ENCODE data around the gene YTHDF1.
A peak's percentile ranks its signal among the peaks of the same experiment; 100 is the strongest.

YTHDF1 gene

DNA sequence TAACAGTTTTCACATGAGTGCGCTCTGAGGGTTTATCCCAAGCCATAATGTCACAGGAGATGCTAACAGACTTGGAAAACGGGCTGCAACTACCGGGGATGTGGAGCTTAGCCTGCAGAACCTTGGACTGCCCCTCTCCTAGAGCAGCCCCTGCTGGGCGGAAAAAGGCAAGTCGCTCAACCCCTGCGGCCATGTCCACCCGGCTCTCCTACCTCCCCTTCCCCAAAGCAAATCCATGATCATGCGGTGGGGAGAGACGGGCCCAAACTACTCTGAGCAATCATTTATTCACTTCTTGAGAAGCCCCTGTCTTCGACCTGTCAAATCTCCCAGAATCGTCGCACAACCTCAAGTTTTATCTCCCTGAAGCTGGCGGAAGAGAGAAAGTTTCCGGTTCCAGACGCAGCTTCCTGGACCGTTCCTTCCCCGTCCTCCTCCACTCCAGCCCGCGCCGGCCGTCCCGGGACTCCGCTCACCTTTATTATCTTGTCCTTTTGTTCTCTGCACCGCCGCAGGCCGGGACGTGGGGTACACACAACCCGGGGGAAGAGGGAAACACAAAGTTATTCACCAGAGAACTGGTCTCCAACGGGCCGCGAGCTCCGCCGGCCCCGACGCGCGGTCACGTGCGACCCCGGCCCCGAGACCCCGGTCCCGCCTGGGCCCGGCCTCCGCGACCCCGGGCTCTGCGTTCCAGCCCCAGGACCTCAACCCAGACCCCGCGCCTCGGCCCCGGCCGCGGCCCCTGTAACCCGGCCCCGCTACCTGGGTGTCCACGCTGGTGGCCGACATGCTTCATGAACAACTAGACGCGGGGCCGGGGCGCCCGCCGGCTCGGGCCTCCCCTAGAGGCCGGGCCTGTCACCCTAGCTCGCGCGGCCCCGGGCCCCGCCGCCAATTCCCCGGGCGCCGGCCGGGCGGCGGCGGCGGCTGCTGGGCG is 560 bp downstream of the YTHDF1 start (continued):
- TF ChIP-seq, protein P1, sequence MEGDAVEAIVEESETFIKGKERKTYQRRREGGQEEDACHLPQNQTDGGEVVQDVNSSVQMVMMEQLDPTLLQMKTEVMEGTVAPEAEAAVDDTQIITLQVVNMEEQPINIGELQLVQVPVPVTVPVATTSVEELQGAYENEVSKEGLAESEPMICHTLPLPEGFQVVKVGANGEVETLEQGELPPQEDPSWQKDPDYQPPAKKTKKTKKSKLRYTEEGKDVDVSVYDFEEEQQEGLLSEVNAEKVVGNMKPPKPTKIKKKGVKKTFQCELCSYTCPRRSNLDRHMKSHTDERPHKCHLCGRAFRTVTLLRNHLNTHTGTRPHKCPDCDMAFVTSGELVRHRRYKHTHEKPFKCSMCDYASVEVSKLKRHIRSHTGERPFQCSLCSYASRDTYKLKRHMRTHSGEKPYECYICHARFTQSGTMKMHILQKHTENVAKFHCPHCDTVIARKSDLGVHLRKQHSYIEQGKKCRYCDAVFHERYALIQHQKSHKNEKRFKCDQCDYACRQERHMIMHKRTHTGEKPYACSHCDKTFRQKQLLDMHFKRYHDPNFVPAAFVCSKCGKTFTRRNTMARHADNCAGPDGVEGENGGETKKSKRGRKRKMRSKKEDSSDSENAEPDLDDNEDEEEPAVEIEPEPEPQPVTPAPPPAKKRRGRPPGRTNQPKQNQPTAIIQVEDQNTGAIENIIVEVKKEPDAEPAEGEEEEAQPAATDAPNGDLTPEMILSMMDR (tag by site-specific recombination; IDR thresholded peaks at IDR 0.05) = peak; percentile 64
- TF ChIP-seq ZSCAN16 (tag by site-specific recombination; IDR thresholded peaks at IDR 0.05) = no peak
- TF ChIP-seq, protein P2, sequence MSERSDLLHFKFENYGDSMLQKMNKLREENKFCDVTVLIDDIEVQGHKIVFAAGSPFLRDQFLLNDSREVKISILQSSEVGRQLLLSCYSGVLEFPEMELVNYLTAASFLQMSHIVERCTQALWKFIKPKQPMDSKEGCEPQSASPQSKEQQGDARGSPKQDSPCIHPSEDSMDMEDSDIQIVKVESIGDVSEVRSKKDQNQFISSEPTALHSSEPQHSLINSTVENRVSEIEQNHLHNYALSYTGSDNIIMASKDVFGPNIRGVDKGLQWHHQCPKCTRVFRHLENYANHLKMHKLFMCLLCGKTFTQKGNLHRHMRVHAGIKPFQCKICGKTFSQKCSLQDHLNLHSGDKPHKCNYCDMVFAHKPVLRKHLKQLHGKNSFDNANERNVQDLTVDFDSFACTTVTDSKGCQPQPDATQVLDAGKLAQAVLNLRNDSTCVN (tag by site-specific recombination; optimal IDR thresholded peaks at IDR 0.05) = peak; percentile 21

DNA sequence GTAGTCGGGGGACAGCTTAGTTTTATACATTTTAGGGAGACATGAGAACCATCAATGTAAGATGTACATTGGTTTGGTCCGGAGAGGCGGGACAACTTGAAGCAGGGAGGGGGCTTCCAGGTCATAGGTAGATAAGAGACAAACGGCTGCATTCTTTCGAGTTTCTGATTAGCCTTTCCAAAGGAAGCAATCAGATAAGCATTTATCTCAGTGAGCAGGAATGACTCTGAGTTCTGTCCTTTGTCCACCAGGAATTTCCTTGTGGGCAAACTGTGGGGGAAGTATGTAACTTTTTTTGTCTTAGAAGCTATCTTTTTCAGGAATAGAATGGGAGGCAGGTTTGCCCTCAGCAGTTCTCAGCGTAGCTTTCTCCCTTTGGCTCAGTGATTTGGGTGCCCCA is 1.4 kb downstream of the YTHDF1 start:
- H3K27ac ChIP-seq (ENCODE audit: extremely low read depth, low read depth, low read length) = no peak overlapping the region
- H3K4me3 ChIP-seq (ENCODE audit: low read depth, low read length) = peak overlapping the region; percentile 73
- TF ChIP-seq, protein P3, sequence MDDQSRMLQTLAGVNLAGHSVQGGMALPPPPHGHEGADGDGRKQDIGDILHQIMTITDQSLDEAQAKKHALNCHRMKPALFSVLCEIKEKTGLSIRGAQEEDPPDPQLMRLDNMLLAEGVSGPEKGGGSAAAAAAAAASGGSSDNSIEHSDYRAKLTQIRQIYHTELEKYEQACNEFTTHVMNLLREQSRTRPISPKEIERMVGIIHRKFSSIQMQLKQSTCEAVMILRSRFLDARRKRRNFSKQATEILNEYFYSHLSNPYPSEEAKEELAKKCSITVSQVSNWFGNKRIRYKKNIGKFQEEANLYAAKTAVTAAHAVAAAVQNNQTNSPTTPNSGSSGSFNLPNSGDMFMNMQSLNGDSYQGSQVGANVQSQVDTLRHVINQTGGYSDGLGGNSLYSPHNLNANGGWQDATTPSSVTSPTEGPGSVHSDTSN (CRISPR knock-in tag; IDR thresholded peaks at IDR 0.05) = no peak
- TF ChIP-seq, protein P4, sequence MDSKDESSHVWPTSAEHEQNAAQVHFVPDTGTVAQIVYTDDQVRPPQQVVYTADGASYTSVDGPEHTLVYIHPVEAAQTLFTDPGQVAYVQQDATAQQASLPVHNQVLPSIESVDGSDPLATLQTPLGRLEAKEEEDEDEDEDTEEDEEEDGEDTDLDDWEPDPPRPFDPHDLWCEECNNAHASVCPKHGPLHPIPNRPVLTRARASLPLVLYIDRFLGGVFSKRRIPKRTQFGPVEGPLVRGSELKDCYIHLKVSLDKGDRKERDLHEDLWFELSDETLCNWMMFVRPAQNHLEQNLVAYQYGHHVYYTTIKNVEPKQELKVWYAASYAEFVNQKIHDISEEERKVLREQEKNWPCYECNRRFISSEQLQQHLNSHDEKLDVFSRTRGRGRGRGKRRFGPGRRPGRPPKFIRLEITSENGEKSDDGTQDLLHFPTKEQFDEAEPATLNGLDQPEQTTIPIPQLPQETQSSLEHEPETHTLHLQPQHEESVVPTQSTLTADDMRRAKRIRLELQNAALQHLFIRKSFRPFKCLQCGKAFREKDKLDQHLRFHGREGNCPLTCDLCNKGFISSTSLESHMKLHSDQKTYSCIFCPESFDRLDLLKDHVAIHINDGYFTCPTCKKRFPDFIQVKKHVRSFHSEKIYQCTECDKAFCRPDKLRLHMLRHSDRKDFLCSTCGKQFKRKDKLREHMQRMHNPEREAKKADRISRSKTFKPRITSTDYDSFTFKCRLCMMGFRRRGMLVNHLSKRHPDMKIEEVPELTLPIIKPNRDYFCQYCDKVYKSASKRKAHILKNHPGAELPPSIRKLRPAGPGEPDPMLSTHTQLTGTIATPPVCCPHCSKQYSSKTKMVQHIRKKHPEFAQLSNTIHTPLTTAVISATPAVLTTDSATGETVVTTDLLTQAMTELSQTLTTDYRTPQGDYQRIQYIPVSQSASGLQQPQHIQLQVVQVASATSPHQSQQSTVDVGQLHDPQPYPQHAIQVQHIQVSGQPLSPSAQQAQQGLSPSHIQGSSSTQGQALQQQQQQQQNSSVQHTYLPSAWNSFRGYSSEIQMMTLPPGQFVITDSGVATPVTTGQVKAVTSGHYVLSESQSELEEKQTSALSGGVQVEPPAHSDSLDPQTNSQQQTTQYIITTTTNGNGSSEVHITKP (tag by site-specific recombination; IDR thresholded peaks at IDR 0.05) = 0 out of 2 replicates have a peak, but pooled peaks have one; percentile 16
- TF ChIP-seq, protein P5, sequence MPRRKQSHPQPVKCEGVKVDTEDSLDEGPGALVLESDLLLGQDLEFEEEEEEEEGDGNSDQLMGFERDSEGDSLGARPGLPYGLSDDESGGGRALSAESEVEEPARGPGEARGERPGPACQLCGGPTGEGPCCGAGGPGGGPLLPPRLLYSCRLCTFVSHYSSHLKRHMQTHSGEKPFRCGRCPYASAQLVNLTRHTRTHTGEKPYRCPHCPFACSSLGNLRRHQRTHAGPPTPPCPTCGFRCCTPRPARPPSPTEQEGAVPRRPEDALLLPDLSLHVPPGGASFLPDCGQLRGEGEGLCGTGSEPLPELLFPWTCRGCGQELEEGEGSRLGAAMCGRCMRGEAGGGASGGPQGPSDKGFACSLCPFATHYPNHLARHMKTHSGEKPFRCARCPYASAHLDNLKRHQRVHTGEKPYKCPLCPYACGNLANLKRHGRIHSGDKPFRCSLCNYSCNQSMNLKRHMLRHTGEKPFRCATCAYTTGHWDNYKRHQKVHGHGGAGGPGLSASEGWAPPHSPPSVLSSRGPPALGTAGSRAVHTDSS (tag by site-specific recombination; IDR thresholded peaks at IDR 0.05) = no peak
- TF ChIP-seq, protein P6, sequence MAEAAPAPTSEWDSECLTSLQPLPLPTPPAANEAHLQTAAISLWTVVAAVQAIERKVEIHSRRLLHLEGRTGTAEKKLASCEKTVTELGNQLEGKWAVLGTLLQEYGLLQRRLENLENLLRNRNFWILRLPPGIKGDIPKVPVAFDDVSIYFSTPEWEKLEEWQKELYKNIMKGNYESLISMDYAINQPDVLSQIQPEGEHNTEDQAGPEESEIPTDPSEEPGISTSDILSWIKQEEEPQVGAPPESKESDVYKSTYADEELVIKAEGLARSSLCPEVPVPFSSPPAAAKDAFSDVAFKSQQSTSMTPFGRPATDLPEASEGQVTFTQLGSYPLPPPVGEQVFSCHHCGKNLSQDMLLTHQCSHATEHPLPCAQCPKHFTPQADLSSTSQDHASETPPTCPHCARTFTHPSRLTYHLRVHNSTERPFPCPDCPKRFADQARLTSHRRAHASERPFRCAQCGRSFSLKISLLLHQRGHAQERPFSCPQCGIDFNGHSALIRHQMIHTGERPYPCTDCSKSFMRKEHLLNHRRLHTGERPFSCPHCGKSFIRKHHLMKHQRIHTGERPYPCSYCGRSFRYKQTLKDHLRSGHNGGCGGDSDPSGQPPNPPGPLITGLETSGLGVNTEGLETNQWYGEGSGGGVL (tag by site-specific recombination; IDR thresholded peaks at IDR 0.05) = no peak
- peaks cover 9 to 56% of the 10 kb centered on the region in 2 experiments for H3K36me3 ChIP-seq (ENCODE audit: control insufficient read depth in 2 of 2, insufficient read depth in 1 of 2, low read length in 2 of 2)
- ChIA-PET POLR2A (interaction anchor here (0.8 to 2.4 kb wide), 4 partner anchors 11 to 34 kb away, joined by 3 to 22 read pairs (median 4); no protein-coding TSS in a partner anchor), CTCF (interaction anchor here (0.7 to 2.5 kb wide), 10 partner anchors 8 to 156 kb away, joined by 3 to 42 read pairs (median 4); no protein-coding TSS in a partner anchor)
- no peaks in the 10 kb centered on the region for H3K9me3 ChIP-seq (ENCODE audit: control insufficient read depth, insufficient read depth, low read depth, low read length)
- no peaks in the 10 kb centered on the region; the same call in 1 of the 2 replicates for H3K4me1 ChIP-seq (ENCODE audit: control insufficient read depth, insufficient read depth, low read length)
